ENCODE data around the gene SERPINA12.

GRCh38 chr14:94522115-94522724 is 13.0 kb upstream of the SERPINA12 start:
- TF ChIP-seq, protein P1, sequence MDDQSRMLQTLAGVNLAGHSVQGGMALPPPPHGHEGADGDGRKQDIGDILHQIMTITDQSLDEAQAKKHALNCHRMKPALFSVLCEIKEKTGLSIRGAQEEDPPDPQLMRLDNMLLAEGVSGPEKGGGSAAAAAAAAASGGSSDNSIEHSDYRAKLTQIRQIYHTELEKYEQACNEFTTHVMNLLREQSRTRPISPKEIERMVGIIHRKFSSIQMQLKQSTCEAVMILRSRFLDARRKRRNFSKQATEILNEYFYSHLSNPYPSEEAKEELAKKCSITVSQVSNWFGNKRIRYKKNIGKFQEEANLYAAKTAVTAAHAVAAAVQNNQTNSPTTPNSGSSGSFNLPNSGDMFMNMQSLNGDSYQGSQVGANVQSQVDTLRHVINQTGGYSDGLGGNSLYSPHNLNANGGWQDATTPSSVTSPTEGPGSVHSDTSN (IDR thresholded peaks at IDR 0.05): no peak
- TF ChIP-seq MYC (IDR thresholded peaks at IDR 0.05; ENCODE audit: borderline replicate concordance, low read length) (no peak), POLR2A (IDR thresholded peaks at IDR 0.05; ENCODE audit: low read length) (no peak), SMC3 (IDR thresholded peaks at IDR 0.05) (no peak), EP300 (IDR thresholded peaks at IDR 0.05) (no peak), NPAS2 (CRISPR knock-in tag; IDR thresholded peaks at IDR 0.05; ENCODE audit: borderline replicate concordance) (no peak), JUN (IDR thresholded peaks at IDR 0.05) (no peak)
- TF ChIP-seq, protein P2, sequence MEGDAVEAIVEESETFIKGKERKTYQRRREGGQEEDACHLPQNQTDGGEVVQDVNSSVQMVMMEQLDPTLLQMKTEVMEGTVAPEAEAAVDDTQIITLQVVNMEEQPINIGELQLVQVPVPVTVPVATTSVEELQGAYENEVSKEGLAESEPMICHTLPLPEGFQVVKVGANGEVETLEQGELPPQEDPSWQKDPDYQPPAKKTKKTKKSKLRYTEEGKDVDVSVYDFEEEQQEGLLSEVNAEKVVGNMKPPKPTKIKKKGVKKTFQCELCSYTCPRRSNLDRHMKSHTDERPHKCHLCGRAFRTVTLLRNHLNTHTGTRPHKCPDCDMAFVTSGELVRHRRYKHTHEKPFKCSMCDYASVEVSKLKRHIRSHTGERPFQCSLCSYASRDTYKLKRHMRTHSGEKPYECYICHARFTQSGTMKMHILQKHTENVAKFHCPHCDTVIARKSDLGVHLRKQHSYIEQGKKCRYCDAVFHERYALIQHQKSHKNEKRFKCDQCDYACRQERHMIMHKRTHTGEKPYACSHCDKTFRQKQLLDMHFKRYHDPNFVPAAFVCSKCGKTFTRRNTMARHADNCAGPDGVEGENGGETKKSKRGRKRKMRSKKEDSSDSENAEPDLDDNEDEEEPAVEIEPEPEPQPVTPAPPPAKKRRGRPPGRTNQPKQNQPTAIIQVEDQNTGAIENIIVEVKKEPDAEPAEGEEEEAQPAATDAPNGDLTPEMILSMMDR (IDR thresholded peaks at IDR 0.05): no peak
